H1 (cell line): Measurements from ENCODE around the gene OSM.

Experiments used
- BACH1 ChIP-seq: IDR thresholded peaks from 2 replicates; pipeline ENCODE4 v1.6.1; 2012; ENCODE audit warnings: low read length, improper control_type of control experiment
- EZH2 ChIP-seq: fragments of 200-600 bp; sonication (generic); IDR thresholded peaks from 2 replicates; pipeline ENCODE4 v1.7.1; 2012; ENCODE audit warnings: low read depth, mild to moderate bottlenecking, moderate library complexity, low read length, inconsistent platforms; ENCODE audit not compliant: severe bottlenecking
- GABPA ChIP-seq: IDR thresholded peaks from 2 replicates; pipeline ENCODE4 v1.6.1; 2011; ENCODE audit warnings: mild to moderate bottlenecking, low read length, moderate library complexity, borderline replicate concordance; ENCODE audit not compliant: insufficient read depth
- POLR2A ChIP-seq, 2 experiments: IDR thresholded peaks; 1 replicate in 1 of 2; 2 replicates in 1 of 2; pipeline ENCODE4 v1.6.1; 2011; ENCODE audit warnings: low read depth in 2 of 2, low read length in 2 of 2, mild to moderate bottlenecking in 2 of 2; ENCODE audit errors: control extremely low read depth in 1 of 2
- POLR2AphosphoS5 ChIP-seq: IDR thresholded peaks from 2 replicates; pipeline ENCODE4 v1.6.1; 2011; ENCODE audit warnings: low read depth, low read length
- RNF2 ChIP-seq: fragments of 200-900, 300-1000 bp; sonication (generic); IDR thresholded peaks from 2 replicates; pipeline ENCODE4 v1.7.1; 2016; ENCODE audit warnings: borderline replicate concordance, low read depth, mild to moderate bottlenecking, antibody characterized with exemption, low read length; ENCODE audit not compliant: poor library complexity, severe bottlenecking; ENCODE audit errors: missing control alignments

DNA sequence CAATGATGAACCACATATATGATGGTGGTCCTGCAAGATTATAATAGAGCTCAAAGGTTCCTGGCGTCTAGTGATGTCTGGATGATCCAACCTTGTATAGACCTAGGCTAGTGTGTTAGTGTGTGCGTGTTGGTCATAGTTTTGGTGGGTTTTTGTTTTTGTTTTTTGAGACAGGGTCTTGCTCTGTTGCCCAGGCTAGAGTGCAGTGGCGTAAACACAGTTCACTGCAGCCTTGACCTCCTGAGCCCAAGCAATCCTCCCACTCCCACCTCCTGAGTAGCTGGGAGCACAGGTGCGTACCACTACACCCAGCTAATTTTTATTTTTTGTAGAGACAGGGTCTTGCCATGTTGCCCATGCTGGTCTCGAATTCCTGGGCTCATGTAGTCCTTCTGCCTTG lies 13.3 kb upstream of the OSM start:
- no peak for TF ChIP-seq BACH1
- TF ChIP-seq POLR2AphosphoS5 = no peak
- no peak for TF ChIP-seq POLR2A (IDR thresholded peaks at IDR 0.05; ENCODE audit: control extremely low read depth in 1 of 2, low read depth in 2 of 2, low read length in 2 of 2)
- TF ChIP-seq EZH2 = no peak
- TF ChIP-seq GABPA = no peak
- no peak for TF ChIP-seq RNF2
